HG03095 (cell line): ENCODE results near the gene REXO1.

Experiments
- ATAC-seq: cut with Tn5 transposase; IDR thresholded peaks from one replicate; pipeline ENCODE4 v1.9.1; 2021; ENCODE audit warnings: moderate library complexity; ENCODE audit not compliant: unreplicated experiment

Gene REXO1

GRCh38 chr19:1768918-1769644 is 79.2 kb downstream of the REXO1 start:
- no peak for ATAC-seq

DNA sequence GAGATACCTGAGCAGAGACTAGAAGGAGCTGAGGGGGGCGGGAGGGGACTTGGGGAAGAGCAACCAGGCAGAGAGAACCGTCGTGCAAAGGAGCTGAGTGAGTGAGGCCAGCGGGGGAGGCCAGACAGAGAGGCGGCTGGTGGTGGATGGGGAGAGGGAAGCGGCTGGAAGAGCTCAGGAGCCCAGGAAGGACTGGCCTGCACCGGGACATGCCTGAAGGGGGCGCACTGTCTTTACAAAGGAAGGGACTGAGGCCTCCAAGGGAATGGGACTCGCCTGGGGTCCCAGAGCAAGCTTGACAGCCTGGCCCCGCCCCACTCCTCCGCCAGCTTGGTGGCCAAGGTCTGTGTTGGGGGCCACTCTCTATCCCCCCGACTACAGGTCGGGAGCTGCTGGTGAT is 80.0 kb downstream of the REXO1 start:
- no peak for ATAC-seq

- ATAC-seq = no peak
Measured at GRCh38 chr19:1767464-1767933, 80.8 kb downstream of the REXO1 start.

- ATAC-seq = no peak
Measured at GRCh38 chr19:1766800-1767352, 81.4 kb downstream of the REXO1 start.

DNA sequence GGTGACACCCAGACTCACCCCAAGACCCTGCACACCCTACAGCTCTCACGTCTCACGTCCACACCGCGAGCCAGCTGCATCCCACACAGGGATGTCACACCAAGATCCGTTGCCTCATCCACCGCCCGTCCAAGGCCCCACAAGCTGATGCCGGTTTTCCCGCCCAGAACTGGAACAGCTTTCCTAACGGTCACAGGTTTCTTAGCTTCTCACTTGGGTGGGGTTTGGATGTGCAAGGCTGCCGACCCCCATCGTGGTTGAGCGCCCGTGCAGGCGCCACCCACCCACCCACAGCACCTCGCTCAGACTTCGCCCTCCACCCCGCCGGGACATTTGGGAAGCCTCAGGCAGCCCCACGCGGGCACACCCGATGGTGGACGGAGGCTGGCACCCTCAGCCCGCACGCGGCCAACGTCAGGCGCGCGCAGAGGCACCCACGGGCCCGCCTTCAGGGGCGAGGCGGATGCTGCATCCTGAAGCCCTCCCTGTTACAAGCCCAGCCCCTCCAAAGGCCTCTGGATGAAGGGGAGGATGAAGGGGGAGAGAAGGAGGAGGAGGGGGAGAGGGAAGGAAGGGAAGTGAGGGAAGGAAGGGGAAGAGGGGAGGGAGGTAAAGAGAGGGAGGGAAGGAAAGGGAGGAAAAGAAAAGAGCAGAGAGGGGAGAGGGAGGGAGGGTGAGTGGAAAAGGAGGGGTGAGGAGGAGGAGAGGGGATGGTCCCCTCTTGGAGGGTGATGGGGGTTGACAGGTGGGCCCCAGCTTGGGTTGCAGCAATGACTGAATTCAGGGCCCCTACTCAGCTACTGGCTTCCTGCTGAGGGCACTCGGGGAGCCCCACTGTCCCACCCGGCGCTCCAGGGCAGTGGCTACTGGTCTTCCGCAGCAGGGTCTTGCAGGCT is 82.1 kb downstream of the REXO1 start:
- ATAC-seq = no peak
